HFFc6 (cell line): ENCODE measurements around the gene KIRREL3. TPM values are rescaled to one million over a fixed set of nuclear protein-coding genes. Genes with fewer than 3 reads are reported as not detected.

Experiments
- DNase-seq: peaks from one replicate; pipeline ENCODE4 v3.0.0-alpha.2; 2018
- H3K27ac Mint-ChIP-seq: 2 replicates; pipeline ENCODE4 v1.8.0; 2020; ENCODE audit warnings: mild to moderate bottlenecking, mixed read lengths
- H3K27me3 Mint-ChIP-seq: 2 replicates; pipeline ENCODE4 v1.8.0; 2021; ENCODE audit warnings: mild to moderate bottlenecking, moderate library complexity, mixed read lengths; ENCODE audit not compliant: insufficient read depth
- H3K36me3 Mint-ChIP-seq: 2 replicates; pipeline ENCODE4 v1.8.0; 2021; ENCODE audit warnings: low read depth, mixed read lengths
- H3K4me1 Mint-ChIP-seq: 2 replicates; pipeline ENCODE4 v1.8.0; 2020; ENCODE audit warnings: low read depth, mixed read lengths
- H3K4me3 Mint-ChIP-seq: 2 replicates; pipeline ENCODE4 v1.8.0; 2020; ENCODE audit warnings: mild to moderate bottlenecking, moderate library complexity, mixed read lengths
- H3K9me3 Mint-ChIP-seq: 2 replicates; pipeline ENCODE4 v1.8.0; 2020; ENCODE audit warnings: mild to moderate bottlenecking, mixed read lengths
- CTCF ChIP-seq: fragments of 200-600 bp; sonication (generic); IDR thresholded peaks from 2 replicates; pipeline ENCODE4 v1.5.0; 2021; ENCODE audit warnings: antibody characterized with exemption, mild to moderate bottlenecking
- total RNA-seq, 6 experiments: library from RNA; stranded (reverse); fragmentation: NEBNext Ultra II Directional; extraction: Animal tissue kit (Norgen Biotek cat#: 25700); gene quantifications; 2 replicates in 1 of 6; 3 replicates in 5 of 6; pipeline ENCODE4 v1.2.3, GENCODE V29; 2021

The KIRREL3 gene
- total RNA-seq, 6 experiments from 2014 or later, result 22.2 to 38.2 (median 33.2) TPM

- Mint-ChIP-seq H3K27me3 (peaks cover 4% of the 10 kb centered on the region; the same call in 1 of the 2 replicates), H3K27ac (no peak overlapping the region), H3K4me3 (no peak overlapping the region), H3K36me3 (no peaks in the 10 kb centered on the region), H3K9me3 (no peaks in the 10 kb centered on the region), H3K4me1 (peaks cover 11% of the 10 kb centered on the region)
- no peak for TF ChIP-seq CTCF
- no peak for DNase-seq
Observed at GRCh38 chr11:126607776-126608541, 392.6 kb downstream of the KIRREL3 start.

- H3K36me3 Mint-ChIP-seq, result no peaks in the 10 kb centered on the region
- no peak overlapping the region for H3K4me3 Mint-ChIP-seq
- H3K9me3 Mint-ChIP-seq, result no peaks in the 10 kb centered on the region
- peak; percentile 60 for DNase-seq
- H3K27me3 Mint-ChIP-seq, result peaks cover 4% of the 10 kb centered on the region; the same call in 1 of the 2 replicates
- peak; percentile 93 for TF ChIP-seq CTCF
- H3K27ac Mint-ChIP-seq, result peak overlapping the region; percentile 63; the same call in 1 of the 2 replicates
- peaks cover 11% of the 10 kb centered on the region for H3K4me1 Mint-ChIP-seq
Observed at GRCh38 chr11:126607374-126607773, 393.2 kb downstream of the KIRREL3 start.

GRCh38 chr11:126606484-126606883 lies 394.1 kb downstream of the KIRREL3 start:
- TF ChIP-seq CTCF, result no peak
- DNase-seq, result no peak
- no peak overlapping the region for H3K27ac Mint-ChIP-seq
- no peaks in the 10 kb centered on the region for H3K9me3 Mint-ChIP-seq
- H3K4me1 Mint-ChIP-seq, result peaks cover 11% of the 10 kb centered on the region
- no peaks in the 10 kb centered on the region for H3K36me3 Mint-ChIP-seq
- peaks cover 4% of the 10 kb centered on the region; the same call in 1 of the 2 replicates for H3K27me3 Mint-ChIP-seq
- no peak overlapping the region for H3K4me3 Mint-ChIP-seq

GRCh38 chr11:126604461-126604860 lies 396.1 kb downstream of the KIRREL3 start:
- DNase-seq, result no peak
- H3K9me3 Mint-ChIP-seq, result no peaks in the 10 kb centered on the region
- no peak overlapping the region for H3K4me3 Mint-ChIP-seq
- no peak overlapping the region for H3K27ac Mint-ChIP-seq
- H3K36me3 Mint-ChIP-seq, result no peaks in the 10 kb centered on the region; the same call in 1 of the 2 replicates
- peaks cover 1% of the 10 kb centered on the region; the same call in 1 of the 2 replicates for H3K27me3 Mint-ChIP-seq
- peaks cover 18% of the 10 kb centered on the region for H3K4me1 Mint-ChIP-seq
- TF ChIP-seq CTCF, result no peak

GRCh38 chr11:126603486-126603885 lies 397.1 kb downstream of the KIRREL3 start:
- Mint-ChIP-seq H3K27ac (no peak overlapping the region), H3K27me3 (peaks cover 1% of the 10 kb centered on the region; the same call in 1 of the 2 replicates), H3K4me1 (peaks cover 18% of the 10 kb centered on the region), H3K9me3 (no peaks in the 10 kb centered on the region; the same call in 1 of the 2 replicates), H3K4me3 (no peak overlapping the region), H3K36me3 (peaks cover 10% of the 10 kb centered on the region)
- DNase-seq, result no peak
- TF ChIP-seq CTCF, result no peak
